GM04503 (cell line): ENCODE data around the gene ADCY2.

Experiments
- DNase-seq: peaks from one replicate; pipeline ENCODE4 v3.0.0-alpha.2; 2012; ENCODE audit warnings: low read depth

ADCY2 gene

DNA sequence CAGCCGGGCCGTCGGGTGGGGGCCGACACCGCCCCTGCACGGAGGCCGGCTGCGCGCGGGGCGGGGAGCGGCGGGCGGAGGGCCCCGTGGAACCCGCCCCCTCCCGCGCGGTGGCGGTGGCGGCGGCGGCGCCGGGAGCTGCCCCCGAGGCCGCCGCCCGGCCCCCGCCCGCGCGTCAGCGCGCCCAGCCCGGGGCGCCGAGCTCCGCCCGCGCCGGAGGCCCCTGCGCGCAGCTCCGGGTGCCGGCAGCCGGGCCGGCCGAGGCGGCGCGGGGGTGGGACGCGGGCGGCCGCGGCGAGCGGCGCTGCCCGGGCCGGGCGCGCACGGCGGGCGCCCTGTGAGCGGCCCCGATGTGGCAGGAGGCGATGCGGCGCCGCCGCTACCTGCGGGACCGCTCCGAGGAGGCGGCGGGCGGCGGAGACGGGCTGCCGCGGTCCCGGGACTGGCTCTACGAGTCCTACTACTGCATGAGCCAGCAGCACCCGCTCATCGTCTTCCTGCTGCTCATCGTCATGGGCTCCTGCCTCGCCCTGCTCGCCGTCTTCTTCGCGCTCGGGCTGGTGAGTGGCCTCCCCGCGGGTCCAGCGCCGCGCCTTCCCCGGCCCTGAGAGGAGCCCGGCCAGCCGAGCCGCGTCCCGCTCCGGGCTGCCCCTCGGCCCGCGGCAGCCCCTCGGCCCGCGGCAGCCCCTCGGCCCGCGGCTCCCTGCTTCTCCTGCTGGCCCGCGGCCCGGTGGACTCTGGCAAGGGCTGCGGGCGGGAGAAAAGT is at the start of gene ADCY2:
ADCY2 (plus strand) TSS at position 192 of the 766 bp plus-strand sequence; CDS start at position 351, 159 bp downstream.
- no peak for DNase-seq

- no peak for DNase-seq
These were observed 48.6 kb upstream of the ADCY2 start for GRCh38 chr5:7347377-7347776.

DNA sequence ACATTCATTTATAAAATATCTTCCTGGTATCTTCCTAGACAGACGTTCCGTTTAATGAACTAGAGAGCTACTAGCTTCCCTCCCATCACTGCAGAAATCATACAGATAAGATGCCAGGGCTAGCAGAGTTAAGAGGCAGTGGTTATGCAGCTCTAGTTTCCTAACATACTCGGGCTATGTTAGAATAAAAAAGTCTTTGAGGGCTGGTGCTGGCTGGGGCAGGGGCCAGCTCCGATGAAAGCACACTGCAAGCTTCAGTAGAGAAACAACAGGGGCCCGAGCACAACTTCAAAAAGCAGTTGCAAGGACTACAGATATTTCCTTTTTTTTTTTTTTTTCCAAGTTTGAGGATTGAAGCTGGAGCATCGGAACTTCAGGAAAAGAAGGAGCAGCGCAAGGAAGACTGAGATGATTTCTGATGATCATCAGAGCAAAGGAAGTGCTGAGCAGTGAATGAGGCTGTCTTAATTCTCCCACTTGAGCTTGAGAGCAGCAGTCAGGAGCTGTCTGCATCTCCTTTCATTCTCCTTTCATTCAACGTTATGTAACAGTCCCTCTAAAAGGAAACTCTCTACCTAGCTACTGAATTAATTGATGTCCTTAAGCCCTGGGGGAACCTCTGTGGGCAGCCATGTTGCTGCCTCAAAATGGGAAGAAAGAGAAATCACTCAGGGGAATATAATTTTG is 47.6 kb upstream of the ADCY2 start:
- no peak for DNase-seq

GRCh38 chr5:7361593-7361992 is 34.3 kb upstream of the ADCY2 start:
- DNase-seq, result no peak

GRCh38 chr5:7363067-7363677 is 32.8 kb upstream of the ADCY2 start:
- no peak for DNase-seq

GRCh38 chr5:7364226-7364875 is 31.6 kb upstream of the ADCY2 start:
- no peak for DNase-seq

- DNase-seq, result no peak
These were observed 28.2 kb upstream of the ADCY2 start for GRCh38 chr5:7367780-7368179.

DNA sequence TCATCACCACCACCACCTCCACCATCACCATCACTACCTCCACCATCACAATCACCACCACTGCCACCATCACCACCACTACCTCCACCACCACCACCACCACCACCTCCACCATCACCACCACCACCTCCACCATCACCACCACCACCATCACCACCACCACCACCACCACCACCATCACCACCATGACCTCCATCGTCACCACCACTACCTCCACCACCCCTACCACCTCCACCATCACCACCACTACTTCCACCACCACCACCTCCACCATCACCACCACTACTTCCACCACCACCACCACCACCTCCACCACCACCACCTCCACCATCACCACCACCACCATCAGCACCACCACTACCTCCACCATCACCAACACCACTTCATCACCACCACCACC is 23.5 kb upstream of the ADCY2 start:
- no peak for DNase-seq

GRCh38 chr5:7374186-7374585 is 21.8 kb upstream of the ADCY2 start:
- no peak for DNase-seq

DNA sequence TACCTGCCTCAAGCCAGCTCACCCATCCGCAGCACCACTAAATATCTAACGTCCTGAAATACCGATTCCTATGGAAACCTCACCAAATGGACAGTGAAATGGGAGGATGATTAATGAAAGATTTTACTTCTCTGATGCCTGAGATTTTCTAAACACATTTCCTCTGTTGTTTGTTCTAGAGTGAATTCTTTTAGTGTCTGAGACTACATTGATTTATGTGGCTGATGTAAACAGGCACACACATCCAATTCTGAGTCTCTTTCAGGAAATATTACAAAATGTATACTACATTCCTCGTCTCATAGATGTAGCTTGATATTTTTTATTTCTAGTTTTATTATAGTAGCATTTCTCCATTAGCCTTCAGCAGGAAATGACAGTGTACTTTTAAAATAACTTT is 20.5 kb upstream of the ADCY2 start:
- DNase-seq, result no peak

GRCh38 chr5:7376871-7377270 is 19.1 kb upstream of the ADCY2 start:
- no peak for DNase-seq

DNA sequence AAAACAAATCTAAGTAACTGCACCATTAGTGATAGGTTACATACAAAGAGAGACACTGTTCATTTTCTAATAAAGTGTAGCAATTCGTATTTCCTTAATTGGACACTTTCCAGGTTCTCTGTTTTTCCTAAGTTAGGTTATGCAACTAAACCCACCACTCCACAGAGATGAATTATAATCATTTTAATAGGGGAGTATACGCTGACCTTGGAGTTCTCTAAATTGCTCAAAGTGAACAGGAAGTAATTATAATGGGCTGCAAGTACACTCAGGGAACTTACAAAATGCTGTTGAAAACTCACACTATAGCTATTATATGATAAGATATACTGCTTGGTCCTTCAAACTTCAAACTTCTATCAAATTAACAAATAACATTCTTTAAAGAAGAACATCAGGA is 18.2 kb upstream of the ADCY2 start:
- no peak for DNase-seq

DNA sequence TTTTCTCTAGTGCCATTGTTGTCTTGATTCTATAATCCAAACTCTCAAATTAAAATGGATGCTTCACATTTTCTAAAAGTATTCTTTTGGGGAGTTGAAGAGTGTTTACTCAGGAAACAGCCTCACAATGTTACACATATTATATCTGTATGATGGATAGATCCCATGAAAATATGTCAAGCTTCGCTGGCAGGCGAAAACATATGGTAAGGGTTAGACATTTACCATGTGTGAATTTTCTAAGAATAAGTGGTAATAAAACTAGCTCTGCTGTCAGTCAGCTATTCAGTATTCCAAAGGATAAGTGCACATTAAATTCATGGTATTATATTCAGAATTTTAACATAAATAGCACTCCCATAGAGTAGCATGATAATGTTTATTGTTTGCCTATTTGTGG is 13.3 kb upstream of the ADCY2 start:
- no peak for DNase-seq

DNA sequence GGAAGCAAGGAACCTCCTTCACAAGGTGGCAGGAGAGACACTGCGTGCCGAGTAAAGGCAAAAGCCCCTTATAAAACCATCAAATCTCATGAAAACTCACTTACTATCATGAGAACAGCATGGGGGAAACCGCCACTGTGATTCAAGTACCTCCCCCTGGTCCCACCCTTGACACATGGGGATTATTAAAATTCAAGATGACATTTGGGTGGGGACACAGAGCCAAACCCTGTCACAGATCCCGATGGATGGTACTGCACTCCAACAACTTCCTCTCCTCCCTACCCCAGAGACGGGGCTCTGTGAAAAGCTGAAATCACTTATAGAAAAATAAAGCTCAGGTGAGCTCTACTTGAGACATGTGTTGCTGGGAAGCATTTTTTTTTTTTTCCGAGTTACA is 10.3 kb upstream of the ADCY2 start:
- no peak for DNase-seq

DNA sequence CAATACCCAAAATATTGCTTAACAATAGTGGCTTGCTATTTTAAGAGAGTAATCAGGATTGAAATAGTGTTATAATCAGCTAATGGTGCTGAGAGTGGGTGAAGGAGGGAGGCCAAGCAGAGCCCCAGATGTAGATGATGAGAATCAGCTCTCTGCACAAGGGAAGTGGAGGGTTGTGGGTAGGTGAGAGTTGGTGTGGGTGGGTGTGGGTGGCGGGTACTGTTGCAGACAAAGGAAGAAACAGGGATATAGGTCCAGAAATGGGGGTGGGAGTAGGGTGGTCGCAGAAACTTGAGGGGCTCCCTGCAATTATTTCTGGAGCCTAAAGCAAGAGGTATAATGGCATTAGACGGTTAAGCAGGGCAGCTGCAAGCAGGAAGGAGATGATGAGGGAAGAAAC is 7.4 kb upstream of the ADCY2 start:
- DNase-seq, result no peak

DNA sequence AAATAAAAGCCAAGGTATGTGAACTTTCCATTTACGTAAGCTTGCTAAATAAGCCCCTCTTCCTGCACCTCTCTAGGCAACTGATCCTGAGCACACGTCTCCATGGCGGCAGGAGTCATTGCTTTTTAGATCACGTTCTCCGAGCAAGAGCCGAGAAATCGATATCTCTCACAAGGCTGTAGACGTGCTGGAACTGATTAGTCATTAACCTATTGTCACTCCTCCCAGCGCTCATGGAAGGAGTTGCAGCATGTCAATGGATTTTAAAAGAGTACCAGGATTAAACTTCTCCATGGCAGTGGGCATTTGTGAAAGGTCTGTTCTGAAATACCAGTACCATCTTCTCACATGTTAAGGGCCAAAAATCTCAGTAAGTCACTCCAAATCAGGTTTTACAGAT is 4.7 kb upstream of the ADCY2 start:
- no peak for DNase-seq

DNA sequence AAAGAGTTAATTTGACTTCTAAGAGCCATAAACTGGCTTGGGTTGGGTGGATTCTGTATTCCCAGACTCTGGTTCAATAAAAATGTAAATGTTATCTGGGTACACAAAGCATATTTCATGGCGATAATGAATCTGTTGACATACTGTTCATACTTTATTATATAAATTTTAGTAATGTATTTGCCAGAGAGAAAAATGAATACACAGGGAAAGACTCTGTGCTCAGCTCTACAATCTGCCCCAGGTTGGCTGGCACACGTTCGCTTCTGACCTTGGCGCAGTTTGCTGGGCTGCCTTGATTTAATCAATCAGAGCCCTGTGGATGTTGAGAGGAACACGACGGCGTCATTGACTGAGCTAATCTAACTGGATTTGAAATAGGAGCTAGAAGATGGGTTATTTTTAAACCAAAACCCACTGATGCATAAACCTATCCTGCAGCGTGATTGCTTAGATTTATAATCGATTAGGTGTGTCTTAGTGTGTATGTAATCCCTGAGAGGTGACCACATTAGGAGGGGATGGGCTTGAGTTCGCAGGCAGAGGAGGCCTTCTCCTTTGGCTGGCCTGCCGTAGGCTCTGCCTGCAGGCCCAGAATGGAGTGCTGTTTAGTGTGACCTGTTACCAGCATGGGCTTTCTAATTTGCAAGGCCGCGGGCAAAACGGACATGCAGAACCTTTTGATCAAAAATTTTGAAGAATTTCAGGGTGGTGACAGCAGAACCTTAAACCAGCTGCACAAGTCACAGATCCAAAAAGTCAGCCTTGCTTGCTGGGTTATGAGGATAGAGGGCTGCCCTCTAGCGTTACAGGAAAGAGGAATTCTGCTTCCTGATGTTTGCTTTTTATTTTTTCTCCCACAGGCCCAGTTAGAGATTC is 3.9 kb upstream of the ADCY2 start:
- peak; percentile 3 for DNase-seq

DNA sequence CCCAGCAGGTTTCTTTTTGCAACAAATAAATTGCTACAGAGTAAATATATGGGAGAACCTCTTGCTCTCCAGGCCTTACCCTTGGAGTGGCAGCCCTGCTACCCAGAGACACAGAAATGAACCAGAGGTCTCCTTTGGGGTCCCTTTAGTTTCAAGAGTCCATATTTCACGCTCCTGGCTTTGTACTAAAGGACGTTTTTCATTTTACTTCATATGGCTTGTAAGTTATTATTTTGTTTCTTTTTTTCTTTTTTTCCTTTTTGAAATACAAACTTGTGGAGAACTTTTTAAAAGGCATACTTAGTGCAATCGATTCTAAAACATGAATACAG is 3.3 kb upstream of the ADCY2 start:
- DNase-seq, result no peak

- no peak for DNase-seq
These were observed 1.8 kb upstream of the ADCY2 start for GRCh38 chr5:7393921-7394799.

DNA sequence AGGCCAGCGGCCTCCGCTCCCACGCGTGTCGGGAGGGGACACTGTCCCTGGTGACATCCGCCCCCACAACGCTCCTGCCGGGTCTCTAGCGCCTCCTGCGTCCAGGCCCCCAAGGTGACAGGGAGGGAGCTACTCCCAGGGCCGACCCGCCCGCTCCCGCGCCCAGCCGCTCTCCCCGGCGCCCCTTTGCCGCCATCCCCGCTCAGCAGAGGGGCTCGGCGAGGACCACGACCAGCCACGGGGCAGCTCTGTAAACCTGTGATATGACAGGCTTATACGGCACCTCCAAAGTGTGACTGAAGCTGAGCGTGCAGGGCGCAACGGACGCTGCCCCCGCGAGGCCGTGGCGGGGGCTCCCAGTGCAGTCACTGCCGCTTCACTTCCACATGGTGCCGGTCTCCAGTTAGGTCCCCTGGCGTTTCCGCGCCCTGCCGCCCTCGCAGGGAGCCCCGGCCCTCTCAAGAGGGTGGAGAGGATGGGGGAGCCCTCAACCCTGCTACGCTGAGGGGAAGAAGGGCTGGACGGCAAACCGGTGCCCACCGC is 978 bp upstream of the ADCY2 start:
- DNase-seq, result no peak
